Chondrocyte (in vitro differentiated cells): ENCODE data around the gene DNAJB4. TPM values are rescaled to one million over a fixed set of nuclear protein-coding genes. Genes with fewer than 3 reads are reported as not detected.
"Not testable (repeated sequence)": the region's sequence is repeated elsewhere in the genome, so short reads cannot be mapped to it uniquely, and the experiment has no call there.

Source experiments
- DNase-seq: peaks from one replicate; pipeline ENCODE4 v3.0.0; 2021; ENCODE audit warnings: mixed read lengths, low spot score
- H3K27ac Mint-ChIP-seq: one replicate; pipeline ENCODE4 v1.8.0; 2021; ENCODE audit warnings: mild to moderate bottlenecking, moderate library complexity, mixed read lengths; ENCODE audit not compliant: unreplicated experiment
- H3K27me3 Mint-ChIP-seq: 2 replicates; pipeline ENCODE4 v1.8.0; 2021; ENCODE audit warnings: low read depth, mixed read lengths
- H3K36me3 Mint-ChIP-seq: 2 replicates; pipeline ENCODE4 v1.8.0; 2021; ENCODE audit warnings: low read depth, mixed read lengths
- H3K4me1 Mint-ChIP-seq: 2 replicates; pipeline ENCODE4 v1.8.0; 2021; ENCODE audit warnings: low read depth, mild to moderate bottlenecking, mixed read lengths
- H3K4me3 Mint-ChIP-seq: one replicate; pipeline ENCODE4 v1.8.0; 2021; ENCODE audit warnings: mild to moderate bottlenecking, moderate library complexity, mixed read lengths; ENCODE audit not compliant: unreplicated experiment
- H3K9me3 Mint-ChIP-seq: 2 replicates; pipeline ENCODE4 v1.8.0; 2021; ENCODE audit warnings: low read depth, mixed read lengths
- total RNA-seq: library from RNA; stranded (reverse); gene quantifications from 3 replicates; pipeline ENCODE4 v1.2.1, GENCODE V29; 2021
- TF ChIP-seq, protein P1 (sequence below): fragments of 200-600 bp; sonication (generic); IDR thresholded peaks from 2 replicates; pipeline ENCODE4 v1.5.0; 2021; ENCODE audit warnings: antibody characterized with exemption, mild to moderate bottlenecking, moderate library complexity

DNAJB4 gene
- total RNA-seq, 1 donor from 2014 or later: 109 TPM

DNA sequence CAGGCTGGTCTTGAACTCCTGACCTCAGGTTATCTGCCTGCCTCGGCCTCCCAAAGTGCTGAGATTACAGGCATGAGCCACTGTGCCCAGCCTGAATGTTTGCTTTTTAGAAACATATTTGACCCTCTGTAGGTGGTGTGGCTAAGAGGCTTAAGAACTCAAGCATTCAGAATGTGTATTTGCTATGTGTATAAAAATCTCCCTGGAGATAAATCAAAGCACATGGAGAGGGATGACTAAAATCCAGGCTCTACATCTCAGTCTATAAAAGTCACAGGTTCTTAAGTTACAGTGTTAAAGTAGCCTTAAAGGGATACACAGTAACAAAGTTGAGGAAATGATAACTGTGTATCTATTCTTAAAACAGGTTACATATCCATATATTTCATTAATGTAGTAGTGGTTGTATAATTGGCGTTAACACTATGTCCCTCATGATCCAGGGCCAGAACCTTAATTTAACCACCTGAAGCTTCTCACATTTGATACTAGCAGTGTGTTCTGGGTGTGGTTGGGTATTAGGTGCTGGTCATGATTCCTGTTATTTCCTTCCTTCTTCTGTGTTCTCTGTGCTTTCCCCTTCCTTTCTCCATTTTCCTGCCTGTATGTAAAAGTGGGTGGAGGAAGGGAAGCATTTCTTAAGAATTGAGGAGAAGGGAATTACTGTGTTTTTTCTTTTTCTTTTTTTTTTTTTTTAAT lies 57.2 kb downstream of the DNAJB4 start:
- H3K27me3 Mint-ChIP-seq: no peaks in the 10 kb centered on the region
- H3K9me3 Mint-ChIP-seq: peaks cover 3% of the 10 kb centered on the region
- peaks cover 1% of the 10 kb centered on the region for H3K36me3 Mint-ChIP-seq
- TF ChIP-seq, protein P1, sequence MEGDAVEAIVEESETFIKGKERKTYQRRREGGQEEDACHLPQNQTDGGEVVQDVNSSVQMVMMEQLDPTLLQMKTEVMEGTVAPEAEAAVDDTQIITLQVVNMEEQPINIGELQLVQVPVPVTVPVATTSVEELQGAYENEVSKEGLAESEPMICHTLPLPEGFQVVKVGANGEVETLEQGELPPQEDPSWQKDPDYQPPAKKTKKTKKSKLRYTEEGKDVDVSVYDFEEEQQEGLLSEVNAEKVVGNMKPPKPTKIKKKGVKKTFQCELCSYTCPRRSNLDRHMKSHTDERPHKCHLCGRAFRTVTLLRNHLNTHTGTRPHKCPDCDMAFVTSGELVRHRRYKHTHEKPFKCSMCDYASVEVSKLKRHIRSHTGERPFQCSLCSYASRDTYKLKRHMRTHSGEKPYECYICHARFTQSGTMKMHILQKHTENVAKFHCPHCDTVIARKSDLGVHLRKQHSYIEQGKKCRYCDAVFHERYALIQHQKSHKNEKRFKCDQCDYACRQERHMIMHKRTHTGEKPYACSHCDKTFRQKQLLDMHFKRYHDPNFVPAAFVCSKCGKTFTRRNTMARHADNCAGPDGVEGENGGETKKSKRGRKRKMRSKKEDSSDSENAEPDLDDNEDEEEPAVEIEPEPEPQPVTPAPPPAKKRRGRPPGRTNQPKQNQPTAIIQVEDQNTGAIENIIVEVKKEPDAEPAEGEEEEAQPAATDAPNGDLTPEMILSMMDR: no peak
- no peak overlapping the region for H3K4me3 Mint-ChIP-seq
- peak overlapping the region; percentile 91 for H3K27ac Mint-ChIP-seq
- no peak for DNase-seq
- H3K4me1 Mint-ChIP-seq: peaks cover 32% of the 10 kb centered on the region

- H3K4me3 Mint-ChIP-seq, DNase-seq, H3K27me3 Mint-ChIP-seq, H3K36me3 Mint-ChIP-seq, H3K9me3 Mint-ChIP-seq, H3K27ac Mint-ChIP-seq: not testable (repeated sequence)
- H3K4me1 Mint-ChIP-seq: peaks cover 20% of the 10 kb centered on the region
Observed at GRCh38 chr1:78064886-78065285, 60.1 kb downstream of the DNAJB4 start.

Other genes with a start within 250 kb of the DNAJB4 start
- gene USP33, start 245.1 kb upstream of the DNAJB4 start, total RNA-seq: 38.8 to 48.6 TPM (median 41.7 TPM) in 3 replicates
- 18.6 to 25.6 TPM (median 19.1 TPM) in 3 replicates for gene MIGA1, start 225.3 kb upstream of the DNAJB4 start, total RNA-seq
- 46.2 to 48.3 TPM (median 47.6 TPM) in 3 replicates for gene NEXN, start 116.3 kb upstream of the DNAJB4 start, total RNA-seq
- gene FUBP1, start 25.9 kb upstream of the DNAJB4 start, total RNA-seq: 86.5 to 141 TPM (median 92.0 TPM) in 3 replicates
- 0.10 to 0.15 TPM (median 0.10 TPM) in 3 replicates for gene GIPC2, start 41.0 kb downstream of the DNAJB4 start, total RNA-seq